Endometrial microvascular endothelial cells (primary cell): ENCODE results near the gene KAT6B. TPM values are rescaled to one million over a fixed set of nuclear protein-coding genes. Genes with fewer than 3 reads are reported as not detected.
"Not testable (repeated sequence)": the region's sequence is repeated elsewhere in the genome, so short reads cannot be mapped to it uniquely, and the experiment has no call there.

Experiments
- in situ Hi-C: cut with HindIII; loops from 2 replicates; pipeline ENCODE4 v1.10.0; 2017; ENCODE audit warnings: low sequenced_read_pairs, low pct_unique_long_range_greater_than_20kb; ENCODE audit errors: inconsistent ontology term
- total RNA-seq: library from RNA; depleted of rRNA; stranded (reverse); fragments of >200 nt; gene quantifications from one replicate; pipeline ENCODE4 v1.2.3, GENCODE V29; 2015; ENCODE audit errors: inconsistent ontology term

The KAT6B gene
- total RNA-seq, 1 donor from 2014 or later = 6.5 TPM

- in situ Hi-C loops = no loop called here
Observed at GRCh38 chr10:74854610-74855009, 28.2 kb downstream of the KAT6B start.

- in situ Hi-C loops = no loop called here
Observed at GRCh38 chr10:74855027-74855426, 28.6 kb downstream of the KAT6B start.

GRCh38 chr10:74855439-74855838, 29.0 kb downstream of the KAT6B start:
- in situ Hi-C loops = no loop called here

- in situ Hi-C loops = no loop called here
Observed at GRCh38 chr10:74856940-74857339, 30.5 kb downstream of the KAT6B start.

GRCh38 chr10:74857586-74857985, 31.2 kb downstream of the KAT6B start:
- in situ Hi-C loops = no loop called here

GRCh38 chr10:74859546-74859945, 33.1 kb downstream of the KAT6B start:
- in situ Hi-C loops = no loop called here

GRCh38 chr10:74862625-74863024, 36.2 kb downstream of the KAT6B start:
- in situ Hi-C loops = no loop called here

GRCh38 chr10:74863551-74863950, 37.2 kb downstream of the KAT6B start:
- in situ Hi-C loops = no loop called here

GRCh38 chr10:74867351-74867750, 41.0 kb downstream of the KAT6B start:
- in situ Hi-C loops = no loop called here

GRCh38 chr10:74868392-74868977, 42.1 kb downstream of the KAT6B start:
- in situ Hi-C loops = no loop called here

- in situ Hi-C loops = no loop called here
Observed at GRCh38 chr10:74869635-74870034, 43.2 kb downstream of the KAT6B start.

GRCh38 chr10:74870191-74870590, 43.8 kb downstream of the KAT6B start:
- in situ Hi-C loops = no loop called here

GRCh38 chr10:74871595-74872382, 45.4 kb downstream of the KAT6B start:
- in situ Hi-C loops = no loop called here

GRCh38 chr10:74873803-74874454, 47.5 kb downstream of the KAT6B start:
- in situ Hi-C loops = no loop called here

- in situ Hi-C loops = no loop called here
Observed at GRCh38 chr10:74874649-74875048, 48.2 kb downstream of the KAT6B start.

GRCh38 chr10:74875068-74875467, 48.7 kb downstream of the KAT6B start:
- in situ Hi-C loops = no loop called here

- in situ Hi-C loops = no loop called here
Observed at GRCh38 chr10:74875966-74876365, 49.6 kb downstream of the KAT6B start.

GRCh38 chr10:74877054-74877453, 50.7 kb downstream of the KAT6B start:
- in situ Hi-C loops = not testable (repeated sequence)

- in situ Hi-C loops = no loop called here
Observed at GRCh38 chr10:74877898-74878297, 51.5 kb downstream of the KAT6B start.

GRCh38 chr10:74880041-74880440, 53.6 kb downstream of the KAT6B start:
- in situ Hi-C loops = no loop called here
